Hepatocyte (in vitro differentiated cells): Measurements from ENCODE around the gene B4GALT2. TPM values are rescaled to one million over a fixed set of nuclear protein-coding genes. Genes with fewer than 3 reads are reported as not detected.
A peak's percentile ranks its signal among the peaks of the same experiment; 100 is the strongest.

Experiments
- DNase-seq: peaks from one replicate; pipeline ENCODE4 v3.0.0-alpha.2; 2016; ENCODE audit warnings: low spot score
- H2AFZ ChIP-seq: fragments of 200-600 bp; sonication (generic); 2 replicates; pipeline ENCODE4 v1.6.0; 2016; ENCODE audit warnings: antibody characterized with exemption, mild to moderate bottlenecking
- H3K27ac ChIP-seq: fragments of 200-600 bp; sonication (generic); 2 replicates; pipeline ENCODE4 v1.5.1; 2016; ENCODE audit warnings: mild to moderate bottlenecking
- H3K27me3 ChIP-seq: fragments of 200-600 bp; sonication (generic); 2 replicates; pipeline ENCODE4 v1.6.1; 2016
- H3K36me3 ChIP-seq: fragments of 200-600 bp; sonication (generic); replicated peaks from 2 replicates; pipeline ENCODE4 v1.5.1; 2016; ENCODE audit warnings: low read depth; ENCODE audit not compliant: insufficient read depth
- H3K4me1 ChIP-seq: fragments of 200-600 bp; sonication (generic); 2 replicates; pipeline ENCODE4 v1.5.1; 2016; ENCODE audit warnings: mild to moderate bottlenecking, moderate library complexity; ENCODE audit not compliant: insufficient read depth
- H3K4me2 ChIP-seq: fragments of 200-600 bp; sonication (generic); 2 replicates; pipeline ENCODE4 v1.6.0; 2016
- H3K4me3 ChIP-seq: fragments of 200-600 bp; sonication (generic); 2 replicates; pipeline ENCODE4 v1.5.1; 2016; ENCODE audit warnings: mild to moderate bottlenecking
- H3K79me2 ChIP-seq: fragments of 200-600 bp; sonication (generic); 2 replicates; pipeline ENCODE4 v1.6.0; 2017; ENCODE audit warnings: mild to moderate bottlenecking
- H3K9me2 ChIP-seq: fragments of 200-600 bp; sonication (generic); replicated peaks from 2 replicates; pipeline ENCODE4 v1.6.0; 2017; ENCODE audit warnings: mild to moderate bottlenecking; ENCODE audit not compliant: insufficient read depth
- H3K9me3 ChIP-seq: fragments of 200-600 bp; sonication (generic); 2 replicates; pipeline ENCODE4 v1.5.1; 2016; ENCODE audit warnings: low read depth, mild to moderate bottlenecking
- H4K20me1 ChIP-seq: fragments of 200-600 bp; sonication (generic); 2 replicates; pipeline ENCODE4 v1.6.0; 2016; ENCODE audit warnings: mild to moderate bottlenecking; ENCODE audit not compliant: insufficient read depth, poor library complexity, severe bottlenecking
- CTCF ChIP-seq: fragments of 200-600 bp; sonication (generic); IDR thresholded peaks from 2 replicates; pipeline ENCODE4 v1.5.1; 2016; ENCODE audit warnings: antibody characterized with exemption, mild to moderate bottlenecking; ENCODE audit not compliant: poor library complexity
- EZH2 ChIP-seq: fragments of 200-600 bp; sonication (generic); IDR thresholded peaks from 2 replicates; pipeline ENCODE4 v1.6.1; 2016; ENCODE audit warnings: antibody characterized with exemption, mild to moderate bottlenecking, borderline replicate concordance
- EZH2phosphoT487 ChIP-seq: fragments of 200-600 bp; sonication (generic); IDR thresholded peaks from one replicate; pipeline ENCODE4 v1.6.1; 2018; ENCODE audit warnings: antibody characterized with exemption, mild to moderate bottlenecking, low read depth, moderate library complexity; ENCODE audit not compliant: unreplicated experiment, severe bottlenecking
- WGBS: methylation state at CpG from one replicate; pipeline ENCODE4 v1.1.6; 2016; ENCODE audit warnings: low lambda C conversion rate; ENCODE audit errors: missing lambda C conversion rate; 5-methylcytosine and 5-hydroxymethylcytosine counted together
- polyA plus RNA-seq: library from polyadenylated mRNA; unstranded; fragments of >200 nt; fragmentation: Nextera tagmentation; extraction: Ambion mirVana; gene quantifications from 2 replicates; pipeline ENCODE4 v1.2.1, GENCODE V29; 2016
- total RNA-seq: library from RNA; depleted of rRNA; stranded (reverse); fragments of >200 nt; gene quantifications from 2 replicates; pipeline ENCODE4 v1.2.3, GENCODE V29; 2014

B4GALT2 gene
- total and polyA plus RNA-seq, 2 experiments from 2014 or later = 48.2 to 68.8 TPM

- H3K79me2 ChIP-seq = no peaks in the 10 kb centered on the region
- H2AFZ ChIP-seq = no peak overlapping the region
- H3K9me2 ChIP-seq = no peaks in the 10 kb centered on the region
- H3K9me3 ChIP-seq = no peaks in the 10 kb centered on the region
- TF ChIP-seq EZH2phosphoT487 = no peak
- peak; percentile 91 for TF ChIP-seq CTCF
- peak; percentile 78 for DNase-seq
- H3K36me3 ChIP-seq = no peaks in the 10 kb centered on the region
- no peak overlapping the region for H3K27ac ChIP-seq
- no peaks in the 10 kb centered on the region for H4K20me1 ChIP-seq
- H3K4me1 ChIP-seq = peaks cover 25% of the 10 kb centered on the region
- no peak overlapping the region for H3K4me3 ChIP-seq
- peaks cover 14% of the 10 kb centered on the region for H3K27me3 ChIP-seq
- 52% methylated on average over 13 of the region's 13 CpGs for WGBS
- peak overlapping the region; percentile 93 for H3K4me2 ChIP-seq
Observed at GRCh38 chr1:43934101-43934985, 44.7 kb upstream of the B4GALT2 start.

- no peaks in the 10 kb centered on the region for H3K36me3 ChIP-seq
- H3K9me2 ChIP-seq = no peaks in the 10 kb centered on the region
- no peak overlapping the region for H3K4me3 ChIP-seq
- TF ChIP-seq EZH2phosphoT487 = no peak
- no peak for TF ChIP-seq EZH2
- TF ChIP-seq CTCF = no peak
- H3K9me3 ChIP-seq = no peaks in the 10 kb centered on the region
- no peak overlapping the region for H3K4me2 ChIP-seq
- 54% methylated on average over 5 of the region's 5 CpGs for WGBS
- no peaks in the 10 kb centered on the region for H4K20me1 ChIP-seq
- H3K27ac ChIP-seq = no peak overlapping the region
- H3K27me3 ChIP-seq = peaks cover 14% of the 10 kb centered on the region
- peaks cover 25% of the 10 kb centered on the region for H3K4me1 ChIP-seq
- H3K79me2 ChIP-seq = no peaks in the 10 kb centered on the region
- DNase-seq = no peak
- H2AFZ ChIP-seq = no peak overlapping the region
Observed at GRCh38 chr1:43934986-43935324, 44.1 kb upstream of the B4GALT2 start.

- DNase-seq = peak; percentile 35
- Histone ChIP-seq H3K4me1 (peaks cover 25% of the 10 kb centered on the region), H3K27me3 (peaks cover 14% of the 10 kb centered on the region), H3K79me2 (no peaks in the 10 kb centered on the region), H4K20me1 (no peaks in the 10 kb centered on the region), H3K9me3 (no peaks in the 10 kb centered on the region), H3K36me3 (no peaks in the 10 kb centered on the region), H3K27ac (no peak overlapping the region), H2AFZ (no peak overlapping the region), H3K4me3 (no peak overlapping the region), H3K9me2 (no peaks in the 10 kb centered on the region), H3K4me2 (peak overlapping the region; percentile 94)
- 35% methylated on average over 8 of the region's 48 CpGs for WGBS
- no peak for TF ChIP-seq EZH2
- TF ChIP-seq CTCF = no peak
Observed at GRCh38 chr1:43935711-43936427, 43.1 kb upstream of the B4GALT2 start.
